ENCODE data around the gene RABGGTB. TPM values are rescaled to one million over a fixed set of nuclear protein-coding genes. Genes with fewer than 3 reads are reported as not detected.

The RABGGTB gene
- total and polyA plus RNA-seq, 9 of the 15 experiments (the other 6 are each of a cell fraction or from before 2014, with no cell fraction given), result 148 to 354 (median 206) TPM

GRCh38 chr1:75785983-75786853 lies at the start of gene RABGGTB (continued):
- TF ChIP-seq RBM17 (IDR thresholded peaks at IDR 0.05; ENCODE audit: borderline replicate concordance, low read depth, low read length), result no peak
- TF ChIP-seq ZNF407 (IDR thresholded peaks at IDR 0.05; ENCODE audit: low read depth), result no peak
- TF ChIP-seq BRCA1 (IDR thresholded peaks at IDR 0.05), result no peak
- no peak for TF ChIP-seq BRCA1 (CRISPR knock-in tag; IDR thresholded peaks at IDR 0.05)
- no peak for TF ChIP-seq ERF (CRISPR knock-in tag; IDR thresholded peaks at IDR 0.05)
- no peak for TF ChIP-seq ADNP (tag; IDR thresholded peaks at IDR 0.05)
- TF ChIP-seq PRMT5 (CRISPR knock-in tag; IDR thresholded peaks at IDR 0.05), result no peak
- peak; percentile 49; the same call in 1 of the 2 replicates for TF ChIP-seq ESRRA (IDR thresholded peaks at IDR 0.05; ENCODE audit: borderline replicate concordance, low read depth)
- no peak for TF ChIP-seq ELK3 (CRISPR knock-in tag; IDR thresholded peaks at IDR 0.05)
- TF ChIP-seq ZNF436 (CRISPR knock-in tag; IDR thresholded peaks at IDR 0.05), result no peak
- peak; percentile 63; the same call in 1 of the 2 replicates for TF ChIP-seq JUN (IDR thresholded peaks at IDR 0.05; ENCODE audit: borderline replicate concordance, low read depth, low read length)
- TF ChIP-seq JUN (CRISPR knock-in tag; IDR thresholded peaks at IDR 0.05; ENCODE audit: borderline replicate concordance), result no peak
- TF ChIP-seq ARID2 (IDR thresholded peaks at IDR 0.05), result no peak
- TF ChIP-seq DLX4 (CRISPR knock-in tag; IDR thresholded peaks at IDR 0.05), result no peak
- peak; percentile 43; the same call in 1 of the 2 replicates for TF ChIP-seq MECOM (CRISPR knock-in tag; IDR thresholded peaks at IDR 0.05)
- TF ChIP-seq PKNOX1 (IDR thresholded peaks at IDR 0.05), result no peak
- peak; percentile 99 for TF ChIP-seq SUPT5H (IDR thresholded peaks at IDR 0.05)
- TF ChIP-seq RBM25 (IDR thresholded peaks at IDR 0.05; ENCODE audit: low read depth, low read length, severe bottlenecking), result no peak

Measured in K562 (cell line).